IPS-18a (cell line): ENCODE measurements around the gene TGFBR1.

Source experiments
- H3K27ac ChIP-seq: one replicate; pipeline ENCODE4 v1.5.1; 2013; ENCODE audit warnings: low read length
- H3K27me3 ChIP-seq: one replicate; pipeline ENCODE4 v1.6.1; 2013; ENCODE audit warnings: mild to moderate bottlenecking, low read length; ENCODE audit not compliant: control insufficient read depth, insufficient read depth
- H3K36me3 ChIP-seq: one replicate; pipeline ENCODE4 v1.6.1; 2013; ENCODE audit warnings: low read depth, low read length; ENCODE audit not compliant: control insufficient read depth
- H3K4me1 ChIP-seq: one replicate; pipeline ENCODE4 v1.6.1; 2013; ENCODE audit warnings: low read depth, low read length; ENCODE audit not compliant: control insufficient read depth
- H3K4me3 ChIP-seq: one replicate; pipeline ENCODE4 v1.5.1; 2013; ENCODE audit warnings: low read length
- H3K9ac ChIP-seq: one replicate; pipeline ENCODE4 v1.6.1; 2013; ENCODE audit warnings: mild to moderate bottlenecking, low read length, moderate library complexity
- H3K9me3 ChIP-seq: one replicate; pipeline ENCODE4 v1.6.1; 2013; ENCODE audit warnings: low read depth, low read length; ENCODE audit not compliant: control insufficient read depth

The TGFBR1 gene

DNA sequence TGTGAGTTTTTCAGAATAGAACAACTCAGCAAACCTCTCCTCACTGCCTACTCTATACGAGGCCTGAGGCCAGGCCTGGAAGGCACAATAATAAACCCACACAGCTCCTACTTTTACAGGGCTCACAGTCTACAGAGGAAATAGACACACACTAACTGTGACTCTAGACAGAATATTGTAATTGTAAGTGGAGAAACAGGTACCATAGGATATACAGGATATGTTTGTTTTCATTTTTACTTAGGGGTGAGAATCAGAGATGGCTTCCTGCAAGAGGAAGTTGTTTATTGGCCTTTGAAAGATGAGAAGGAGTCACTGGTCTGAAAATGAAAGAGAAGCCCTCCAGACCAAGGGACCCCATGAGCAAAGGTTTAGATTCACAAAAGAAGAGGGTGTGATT is 35.8 kb upstream of the TGFBR1 start:
- no peak overlapping the region for H3K4me3 ChIP-seq
- H3K9ac ChIP-seq: no peak overlapping the region
- no peaks in the 10 kb centered on the region for H3K36me3 ChIP-seq
- H3K4me1 ChIP-seq: no peaks in the 10 kb centered on the region
- no peak overlapping the region for H3K27ac ChIP-seq
- no peaks in the 10 kb centered on the region for H3K27me3 ChIP-seq
- H3K9me3 ChIP-seq: no peaks in the 10 kb centered on the region

DNA sequence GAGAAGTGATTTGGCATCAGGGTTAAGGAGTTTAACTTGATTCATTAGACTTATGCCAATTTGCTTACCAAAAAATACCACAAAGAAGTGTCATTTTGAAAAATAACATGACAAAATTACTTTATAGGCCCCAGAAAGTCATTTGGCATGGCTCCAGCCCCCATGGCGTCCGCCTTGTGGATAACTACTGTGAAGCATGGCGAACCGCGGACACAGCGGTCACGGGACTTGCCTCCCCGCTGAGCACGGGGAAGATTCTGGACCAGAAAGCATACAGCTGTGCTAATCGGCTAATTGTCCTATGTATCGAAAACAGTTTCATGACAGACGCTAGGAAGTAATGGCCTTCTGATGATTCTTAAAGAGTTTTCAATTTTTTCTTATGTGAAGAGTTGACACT is 35.4 kb upstream of the TGFBR1 start:
- Histone ChIP-seq H3K9ac (no peak overlapping the region), H3K27ac (no peak overlapping the region)

DNA sequence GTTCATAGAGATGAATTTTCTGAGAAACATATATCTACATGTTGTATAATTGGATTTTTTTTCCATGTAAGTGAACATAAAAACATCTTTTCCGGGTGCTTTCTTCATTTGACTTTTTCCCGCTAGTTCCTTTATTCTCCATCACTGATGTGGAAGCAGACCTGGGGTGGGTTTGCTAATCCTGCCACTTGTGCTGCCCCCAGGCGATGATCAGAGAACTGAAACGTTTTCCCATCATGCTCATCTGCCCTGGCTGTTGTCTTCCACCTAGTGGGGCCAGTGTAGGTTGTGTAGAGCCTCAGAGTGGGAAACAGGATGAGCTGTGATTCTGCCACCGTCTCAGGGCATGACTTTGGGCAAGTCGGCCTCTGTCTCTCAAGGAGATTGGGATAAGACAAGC is 34.2 kb upstream of the TGFBR1 start:
- no peaks in the 10 kb centered on the region for H3K9me3 ChIP-seq
- H3K4me1 ChIP-seq: no peaks in the 10 kb centered on the region
- H3K4me3 ChIP-seq: no peak overlapping the region
- H3K36me3 ChIP-seq: no peaks in the 10 kb centered on the region
- H3K27ac ChIP-seq: no peak overlapping the region
- no peak overlapping the region for H3K9ac ChIP-seq
- H3K27me3 ChIP-seq: no peaks in the 10 kb centered on the region

More for the DNA sequence above, 35.4 kb upstream of the TGFBR1 start:
- H3K36me3 ChIP-seq: no peaks in the 10 kb centered on the region
- H3K4me3 ChIP-seq: no peak overlapping the region
- H3K27me3 ChIP-seq: no peaks in the 10 kb centered on the region
- no peaks in the 10 kb centered on the region for H3K9me3 ChIP-seq
- no peaks in the 10 kb centered on the region for H3K4me1 ChIP-seq

DNA sequence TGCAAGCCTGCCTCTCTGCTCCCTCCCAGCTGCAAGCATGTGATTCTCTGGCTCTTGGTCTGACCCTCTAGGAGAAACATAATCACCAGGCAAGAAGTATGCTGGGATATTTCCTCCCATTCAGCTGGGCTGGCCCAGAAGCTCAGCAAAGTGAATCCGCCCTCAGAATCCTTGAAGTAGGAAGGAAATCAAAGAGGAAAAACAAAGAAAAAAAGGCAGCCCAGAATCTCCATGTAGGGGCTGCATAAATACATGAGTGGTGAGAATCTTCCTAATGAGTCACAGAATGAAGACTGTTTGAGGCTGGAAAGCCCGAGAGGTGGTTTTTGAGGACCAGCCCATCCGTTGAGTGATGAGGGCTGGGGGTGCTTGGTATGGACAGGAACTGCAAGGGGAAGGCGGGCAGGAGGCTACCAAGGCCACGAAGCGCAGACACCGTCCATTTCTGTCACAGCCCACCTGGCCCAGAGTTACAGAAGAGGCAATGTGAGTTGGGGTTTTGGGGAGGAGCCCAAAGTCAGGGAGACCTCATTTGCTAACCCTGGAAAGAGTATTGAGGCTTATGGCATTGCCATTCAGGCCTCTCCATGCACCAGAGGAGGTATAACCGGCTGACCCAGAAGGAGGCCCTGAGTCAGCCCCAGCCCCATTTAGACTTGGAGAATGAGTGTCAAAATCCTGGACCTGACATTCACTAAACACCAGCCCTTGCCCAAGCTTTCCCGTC is 33.4 kb upstream of the TGFBR1 start:
- Histone ChIP-seq H3K9ac (no peak overlapping the region), H3K4me1 (no peaks in the 10 kb centered on the region), H3K27me3 (no peaks in the 10 kb centered on the region), H3K9me3 (no peaks in the 10 kb centered on the region), H3K27ac (no peak overlapping the region), H3K36me3 (no peaks in the 10 kb centered on the region), H3K4me3 (no peak overlapping the region)

DNA sequence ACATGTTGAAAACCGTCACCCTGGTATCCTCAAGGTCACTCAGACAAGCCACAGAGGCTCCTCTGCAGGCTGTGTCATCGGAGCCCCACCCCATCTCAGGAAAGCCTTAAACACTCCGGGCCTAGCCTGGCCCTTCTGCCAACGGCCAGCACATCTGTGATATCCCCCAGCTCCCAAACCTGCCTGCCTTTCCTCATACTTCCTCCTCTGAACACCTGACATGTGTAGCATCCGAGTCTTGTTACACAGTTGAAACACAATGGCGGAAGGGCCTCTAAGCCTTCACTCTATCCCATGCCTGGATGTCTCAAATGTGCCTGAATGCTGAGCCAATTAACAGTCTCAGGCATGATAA is 32.9 kb upstream of the TGFBR1 start:
- Histone ChIP-seq H3K36me3 (no peaks in the 10 kb centered on the region), H3K4me1 (no peaks in the 10 kb centered on the region), H3K27me3 (no peaks in the 10 kb centered on the region), H3K9me3 (no peaks in the 10 kb centered on the region), H3K4me3 (no peak overlapping the region), H3K9ac (no peak overlapping the region), H3K27ac (no peak overlapping the region)

DNA sequence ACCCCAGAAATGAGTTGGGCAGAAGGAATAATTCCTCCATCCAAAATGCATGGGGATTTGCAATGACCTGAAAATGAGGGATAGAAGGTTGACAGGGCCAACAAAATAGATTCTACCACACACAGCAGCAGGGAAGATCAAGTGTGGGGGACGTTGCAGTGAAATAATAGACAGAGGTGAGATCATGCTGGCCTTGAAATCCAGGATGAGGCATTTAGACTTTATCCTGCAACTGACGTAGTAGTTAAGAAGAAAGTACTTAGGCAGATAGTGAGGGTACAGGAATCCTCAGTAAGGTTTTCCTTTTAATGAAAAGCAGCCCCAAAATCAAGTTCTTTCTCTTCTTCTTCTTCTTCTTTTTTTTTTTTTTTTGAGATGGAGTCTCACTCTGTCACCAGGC is 31.6 kb upstream of the TGFBR1 start:
- no peaks in the 10 kb centered on the region for H3K36me3 ChIP-seq
- H3K27me3 ChIP-seq: no peaks in the 10 kb centered on the region
- H3K4me3 ChIP-seq: no peak overlapping the region

DNA sequence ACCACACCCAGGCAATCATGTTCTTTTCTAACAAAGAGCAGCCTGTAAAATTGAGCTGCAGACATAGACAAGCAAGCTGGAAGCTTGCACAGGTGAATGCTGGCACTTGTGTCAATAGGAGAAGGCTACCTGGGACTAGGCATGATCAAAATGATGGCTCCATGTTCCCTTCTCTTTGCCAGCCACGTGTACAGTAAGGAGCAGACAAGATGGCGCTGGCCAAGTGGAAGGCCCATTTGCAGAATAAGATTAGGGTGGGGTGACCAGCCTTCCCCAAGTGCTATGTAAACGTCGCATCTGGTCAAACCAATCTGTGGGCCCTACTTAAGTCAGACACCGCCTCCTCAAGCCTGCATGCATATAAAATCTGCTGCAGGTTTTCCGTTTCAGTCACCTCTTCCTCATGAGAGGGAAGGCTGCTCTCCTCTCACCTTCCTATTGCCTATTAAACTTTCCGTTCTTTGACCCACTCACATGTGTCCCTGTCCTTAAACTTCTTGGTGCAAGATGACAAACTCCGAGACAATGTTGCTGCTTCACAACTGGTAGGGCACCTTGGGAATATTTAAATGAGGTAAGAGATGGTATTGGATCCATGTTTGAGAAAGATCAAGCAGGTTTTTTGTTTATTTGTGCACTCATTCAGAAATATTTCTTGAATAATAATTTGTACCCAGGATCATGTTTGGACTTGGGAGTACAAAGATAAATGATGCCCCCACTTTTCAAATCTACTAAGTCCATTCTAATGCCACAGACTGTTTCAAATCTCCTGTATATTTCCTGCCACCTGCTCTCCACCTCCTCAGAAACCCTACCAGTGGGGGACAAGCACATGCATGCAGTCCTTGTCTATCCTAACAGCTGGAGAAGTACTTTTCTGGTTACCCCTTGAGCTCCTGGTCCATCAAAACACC is 30.7 kb upstream of the TGFBR1 start:
- Histone ChIP-seq H3K9me3 (no peaks in the 10 kb centered on the region), H3K4me3 (no peak overlapping the region), H3K27me3 (no peaks in the 10 kb centered on the region), H3K4me1 (peaks cover 6% of the 10 kb centered on the region), H3K36me3 (no peaks in the 10 kb centered on the region), H3K9ac (no peak overlapping the region), H3K27ac (no peak overlapping the region)

More for the DNA sequence above, 31.6 kb upstream of the TGFBR1 start:
- Histone ChIP-seq H3K27ac (no peak overlapping the region), H3K4me1 (no peaks in the 10 kb centered on the region), H3K9me3 (no peaks in the 10 kb centered on the region), H3K9ac (no peak overlapping the region)

DNA sequence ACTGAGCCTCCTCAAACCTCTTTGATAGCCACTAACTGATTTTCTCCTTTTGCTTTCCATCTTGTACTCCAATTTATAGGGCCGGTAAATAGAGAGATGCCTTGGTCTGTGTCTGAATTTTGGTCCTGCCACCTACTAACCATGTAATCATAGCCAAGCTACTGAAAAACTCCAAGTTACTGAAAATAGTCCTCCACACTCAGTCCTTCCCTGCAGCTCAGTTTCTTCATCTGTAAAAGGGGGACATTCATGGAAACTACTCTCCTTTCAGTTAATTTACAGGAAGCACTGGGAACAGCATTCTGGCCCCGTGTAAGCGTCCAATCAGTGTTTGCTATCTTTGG is 30.0 kb upstream of the TGFBR1 start:
- no peak overlapping the region for H3K27ac ChIP-seq
- no peaks in the 10 kb centered on the region for H3K9me3 ChIP-seq
- H3K9ac ChIP-seq: no peak overlapping the region
- H3K4me1 ChIP-seq: peaks cover 6% of the 10 kb centered on the region
- H3K27me3 ChIP-seq: no peaks in the 10 kb centered on the region
- no peaks in the 10 kb centered on the region for H3K36me3 ChIP-seq
- H3K4me3 ChIP-seq: no peak overlapping the region

DNA sequence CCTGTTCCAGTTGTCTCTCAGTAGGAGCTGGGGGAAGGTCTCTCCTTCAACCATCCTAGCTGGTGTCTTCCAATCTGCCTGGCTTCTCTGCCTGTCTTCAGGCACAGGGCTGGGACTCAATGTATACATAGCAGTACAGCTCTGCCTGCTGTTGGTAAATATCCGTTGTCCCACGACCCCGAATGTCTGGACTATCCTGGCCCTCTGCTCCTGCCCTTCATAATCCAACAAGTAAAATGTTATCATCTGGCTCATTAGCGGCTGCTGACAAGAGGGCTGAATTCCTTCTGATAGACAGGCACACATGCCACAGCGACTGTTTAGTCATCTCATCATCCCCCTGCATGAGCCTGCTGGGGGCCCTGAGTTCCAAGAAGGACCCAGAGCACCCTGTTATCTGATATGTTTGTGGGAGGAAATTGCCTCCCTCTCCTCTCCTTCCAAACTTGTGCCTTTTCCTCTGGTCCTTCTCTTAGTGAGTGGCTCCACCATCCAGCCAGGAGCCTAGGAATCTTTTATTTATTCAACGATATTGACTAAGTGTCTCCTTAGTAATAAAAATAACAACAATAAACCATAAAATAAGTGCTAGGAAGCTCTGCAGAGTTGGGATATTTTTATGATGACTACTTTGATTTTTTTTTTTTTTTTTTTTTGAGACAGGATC is 29.5 kb upstream of the TGFBR1 start:
- Histone ChIP-seq H3K27ac (no peak overlapping the region), H3K36me3 (no peaks in the 10 kb centered on the region), H3K9ac (no peak overlapping the region), H3K27me3 (no peaks in the 10 kb centered on the region), H3K4me1 (peaks cover 6% of the 10 kb centered on the region), H3K9me3 (no peaks in the 10 kb centered on the region), H3K4me3 (no peak overlapping the region)

DNA sequence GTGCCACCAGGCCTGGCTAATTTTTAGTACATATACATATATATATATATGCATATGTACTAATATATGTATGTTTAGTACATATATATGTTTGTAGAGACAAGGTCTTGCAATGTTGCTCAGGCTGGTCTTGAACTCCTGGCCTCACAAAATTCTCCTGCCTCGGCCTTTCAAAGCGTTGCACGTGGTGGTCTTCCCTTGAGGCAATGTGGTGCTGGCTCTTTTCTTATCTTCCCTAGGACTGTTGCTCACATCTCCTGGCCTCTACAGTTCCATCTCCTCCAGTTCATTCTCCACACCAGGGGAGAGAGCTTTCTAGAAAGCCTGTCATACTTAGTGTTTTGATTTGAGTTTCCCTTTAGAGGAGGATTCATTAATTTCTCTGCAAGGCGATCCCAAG is 28.9 kb upstream of the TGFBR1 start:
- Histone ChIP-seq H3K27ac (no peak overlapping the region), H3K4me1 (peaks cover 6% of the 10 kb centered on the region), H3K36me3 (no peaks in the 10 kb centered on the region), H3K9ac (no peak overlapping the region), H3K9me3 (no peaks in the 10 kb centered on the region), H3K27me3 (no peaks in the 10 kb centered on the region), H3K4me3 (no peak overlapping the region)

DNA sequence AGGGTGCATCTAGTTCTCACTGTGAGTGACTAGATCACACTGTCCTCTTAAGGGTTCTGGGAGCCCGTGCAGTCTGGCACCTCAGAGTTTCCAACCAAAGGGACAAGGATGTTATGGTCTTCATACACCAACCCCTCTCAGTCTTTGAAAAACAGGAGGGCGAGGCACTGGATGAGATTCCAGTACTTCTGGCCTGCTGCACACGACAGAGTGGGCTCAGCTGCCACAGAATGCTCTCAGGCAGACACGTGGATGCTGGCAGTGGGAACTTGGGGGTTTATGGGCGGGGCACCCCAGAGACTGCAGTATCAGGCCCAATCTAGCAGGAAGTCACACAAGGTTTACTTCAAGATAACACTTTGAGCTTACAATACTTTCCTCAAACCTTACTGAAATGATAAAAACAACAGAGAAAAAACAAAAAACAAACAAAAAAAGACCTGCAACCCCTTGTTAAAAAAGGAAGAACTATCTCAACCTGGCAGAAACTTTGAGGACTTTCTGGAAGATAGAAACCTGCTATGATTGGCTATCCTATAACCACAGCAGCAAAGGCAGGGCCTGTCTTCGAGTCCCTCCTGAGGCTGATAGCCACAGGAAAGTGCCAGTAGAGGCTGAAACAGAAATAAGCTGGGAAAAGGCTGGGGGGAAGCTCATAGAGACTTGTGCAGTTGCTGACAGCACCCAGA is 28.3 kb upstream of the TGFBR1 start:
- Histone ChIP-seq H3K9ac (no peak overlapping the region), H3K9me3 (no peaks in the 10 kb centered on the region), H3K4me1 (peaks cover 6% of the 10 kb centered on the region), H3K27me3 (no peaks in the 10 kb centered on the region), H3K4me3 (no peak overlapping the region), H3K36me3 (no peaks in the 10 kb centered on the region), H3K27ac (no peak overlapping the region)
